Mesenchymal stem cell (in vitro differentiated cells and primary cell): Measurements from ENCODE around the gene RAB18.

Experiments used
- DNase-seq: peaks from one replicate; pipeline ENCODE4 v3.0.0-alpha.2; 2013
- H2AFZ ChIP-seq: one replicate; pipeline ENCODE4 v1.6.1; 2013; ENCODE audit warnings: low read depth, mild to moderate bottlenecking, control low read depth, inconsistent platforms, low read length, moderate library complexity
- H2AK5ac ChIP-seq: 2 replicates; pipeline ENCODE4 v1.6.1; 2013; ENCODE audit warnings: low read length, moderate library complexity, mild to moderate bottlenecking, inconsistent platforms; ENCODE audit not compliant: severe bottlenecking
- H2BK120ac ChIP-seq: one replicate; pipeline ENCODE4 v1.6.1; 2013; ENCODE audit warnings: low read depth, mild to moderate bottlenecking, inconsistent platforms, low read length, moderate library complexity
- H2BK12ac ChIP-seq, 2 experiments: one replicate each; pipeline ENCODE4 v1.6.1; 2013; ENCODE audit warnings: inconsistent platforms in 2 of 2, low read length in 2 of 2, mild to moderate bottlenecking in 2 of 2, moderate library complexity in 2 of 2, control low read depth in 1 of 2
- H2BK15ac ChIP-seq: one replicate; pipeline ENCODE4 v1.6.1; 2013; ENCODE audit warnings: mild to moderate bottlenecking, low read depth, inconsistent platforms; ENCODE audit not compliant: poor library complexity, severe bottlenecking
- H2BK5ac ChIP-seq: 2 replicates; pipeline ENCODE4 v1.6.1; 2013; ENCODE audit warnings: low read depth, mild to moderate bottlenecking, low read length, control low read depth, inconsistent platforms; ENCODE audit not compliant: poor library complexity, severe bottlenecking
- H3K14ac ChIP-seq, 2 experiments: one replicate each; pipeline ENCODE4 v1.6.1; 2013; ENCODE audit warnings: inconsistent platforms in 2 of 2, low read length in 2 of 2, control low read depth in 1 of 2, mild to moderate bottlenecking in 1 of 2, moderate library complexity in 1 of 2
- H3K18ac ChIP-seq, 2 experiments: one replicate each; pipeline ENCODE4 v1.6.1; 2013; ENCODE audit warnings: inconsistent platforms in 2 of 2, low read length in 2 of 2, control low read depth in 1 of 2, low read depth in 1 of 2, mild to moderate bottlenecking in 1 of 2
- H3K23ac ChIP-seq, 2 experiments: one replicate each; pipeline ENCODE4 v1.6.1; 2013; ENCODE audit warnings: inconsistent platforms in 2 of 2, low read length in 2 of 2, mild to moderate bottlenecking in 2 of 2, moderate library complexity in 2 of 2, control low read depth in 1 of 2
- H3K27ac ChIP-seq: 2 replicates; pipeline ENCODE4 v1.5.1; 2013; ENCODE audit warnings: mild to moderate bottlenecking, moderate library complexity, low read length, control low read depth, inconsistent platforms; ENCODE audit not compliant: poor library complexity, severe bottlenecking
- H3K27me3 ChIP-seq, 2 experiments: 2 replicates each; pipeline versions ENCODE4 v1.6.1 to v1.7.0; 2013; ENCODE audit warnings: low read length in 2 of 2, mild to moderate bottlenecking in 2 of 2, moderate library complexity in 2 of 2, control low read depth in 1 of 2, inconsistent platforms in 1 of 2; ENCODE audit not compliant: control insufficient read depth in 1 of 2, insufficient read depth in 1 of 2
- H3K36me3 ChIP-seq, 2 experiments: 2 replicates each; pipeline versions ENCODE4 v1.6.1 to v1.7.0; 2013; ENCODE audit warnings: low read length in 2 of 2, control low read depth in 1 of 2, inconsistent platforms in 1 of 2, low read depth in 1 of 2, mild to moderate bottlenecking in 1 of 2; ENCODE audit not compliant: insufficient read depth in 2 of 2, control insufficient read depth in 1 of 2
- H3K4ac ChIP-seq, 2 experiments: one replicate each; pipeline ENCODE4 v1.6.1; 2013; ENCODE audit warnings: inconsistent platforms in 2 of 2, low read length in 2 of 2, mild to moderate bottlenecking in 2 of 2, moderate library complexity in 2 of 2, control low read depth in 1 of 2, low read depth in 1 of 2
- H3K4me1 ChIP-seq: 2 replicates; pipeline ENCODE4 v1.6.1; 2013; ENCODE audit warnings: low read depth, low read length, control low read depth; ENCODE audit not compliant: control insufficient read depth, insufficient read depth
- H3K4me2 ChIP-seq: 2 replicates; pipeline ENCODE4 v1.6.1; 2013; ENCODE audit warnings: low read length, mild to moderate bottlenecking, inconsistent platforms; ENCODE audit not compliant: poor library complexity, severe bottlenecking
- H3K4me3 ChIP-seq, 2 experiments: 2 replicates each; pipeline versions ENCODE4 v1.5.1 to v1.7.0; 2013; ENCODE audit warnings: low read length in 2 of 2, mild to moderate bottlenecking in 2 of 2, control low read depth in 1 of 2, low read depth in 1 of 2; ENCODE audit not compliant: insufficient read depth in 1 of 2
- H3K79me1 ChIP-seq: replicated peaks from 2 replicates; pipeline ENCODE4 v1.6.1; 2013; ENCODE audit warnings: mild to moderate bottlenecking, control low read depth, low read length, inconsistent platforms; ENCODE audit not compliant: poor library complexity, severe bottlenecking
- H3K9ac ChIP-seq: 2 replicates; pipeline ENCODE4 v1.7.0; 2013; ENCODE audit warnings: mild to moderate bottlenecking, low read length, moderate library complexity
- H3K9me3 ChIP-seq: 2 replicates; pipeline ENCODE4 v1.7.0; 2013; ENCODE audit warnings: mild to moderate bottlenecking, low read length; ENCODE audit not compliant: control insufficient read depth
- H4K8ac ChIP-seq: one replicate; pipeline ENCODE4 v1.6.1; 2013; ENCODE audit warnings: inconsistent platforms, mild to moderate bottlenecking, low read length, moderate library complexity
- H4K91ac ChIP-seq: one replicate; pipeline ENCODE4 v1.6.1; 2013; ENCODE audit warnings: mild to moderate bottlenecking, low read length, inconsistent platforms
- WGBS: methylation state at CpG from one replicate; pipeline ENCODE4 v1.1.7; 2013; ENCODE audit warnings: mixed read lengths; 5-methylcytosine and 5-hydroxymethylcytosine counted together

The RAB18 gene

GRCh38 chr10:27525819-27526218 lies 21.7 kb downstream of the RAB18 start:
- Histone ChIP-seq H3K4me3 (peak overlapping the region in 1 of 2 experiments; percentile 36), H3K23ac (no peak overlapping the region), H3K4me2 (no peak overlapping the region), H3K9me3 (no peaks in the 10 kb centered on the region), H3K79me1 (peaks cover 2% of the 10 kb centered on the region), H3K18ac (no peak overlapping the region), H2BK15ac (no peak overlapping the region), H3K27me3 (no peaks in the 10 kb centered on the region), H3K14ac (no peak overlapping the region), H3K4me1 (peaks cover 3% of the 10 kb centered on the region), H2AFZ (no peak overlapping the region), H3K4ac (no peak overlapping the region), H3K9ac (peak overlapping the region; percentile 32), H4K91ac (no peak overlapping the region), H2BK120ac (no peak overlapping the region), H2BK12ac (no peak overlapping the region), H3K36me3 (peaks cover 0 to 7% of the 10 kb centered on the region in 2 experiments), H4K8ac (no peak overlapping the region), H2AK5ac (no peak overlapping the region), H3K27ac (no peak overlapping the region), H2BK5ac (no peak overlapping the region)
- peak; percentile 65 for DNase-seq

DNA sequence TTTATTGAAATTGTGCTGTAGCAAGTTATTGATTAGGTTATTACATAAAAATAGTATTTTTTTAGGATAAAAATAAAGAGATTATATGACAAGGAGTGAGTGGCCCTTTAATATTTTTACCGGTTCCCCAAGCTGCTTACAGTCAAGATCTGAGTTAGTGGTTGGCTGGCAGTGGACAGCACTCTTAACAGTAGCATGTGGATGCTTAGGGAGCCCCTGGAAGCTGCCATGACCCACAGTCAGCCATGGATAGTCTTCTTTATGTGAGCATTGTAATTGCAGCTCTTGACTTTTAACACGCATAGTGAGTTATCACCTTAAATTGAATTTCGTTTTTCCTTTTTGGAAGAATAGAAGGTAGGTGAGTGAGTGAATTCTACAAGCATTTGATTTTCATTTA lies 22.1 kb downstream of the RAB18 start:
- H3K4ac ChIP-seq: no peak overlapping the region
- 98% methylated on average over 1 of the region's 3 CpGs for WGBS
- H2AFZ ChIP-seq: no peak overlapping the region
- H2BK15ac ChIP-seq: no peak overlapping the region
- H3K23ac ChIP-seq: no peak overlapping the region
- no peaks in the 10 kb centered on the region for H3K27me3 ChIP-seq
- no peak overlapping the region for H3K14ac ChIP-seq
- no peak overlapping the region for H3K27ac ChIP-seq
- peak overlapping the region; percentile 32 for H3K9ac ChIP-seq
- H2BK120ac ChIP-seq: no peak overlapping the region
- H3K4me3 ChIP-seq: peak overlapping the region in 1 of 2 experiments; percentile 36
- no peak overlapping the region for H2BK12ac ChIP-seq
- no peak overlapping the region for H4K91ac ChIP-seq
- H3K79me1 ChIP-seq: peaks cover 2% of the 10 kb centered on the region
- H3K4me2 ChIP-seq: no peak overlapping the region
- peaks cover 0 to 6% of the 10 kb centered on the region in 2 experiments for H3K36me3 ChIP-seq
- H2AK5ac ChIP-seq: no peak overlapping the region
- H2BK5ac ChIP-seq: no peak overlapping the region
- H3K9me3 ChIP-seq: no peaks in the 10 kb centered on the region
- H3K4me1 ChIP-seq: peaks cover 3% of the 10 kb centered on the region
- H4K8ac ChIP-seq: no peak overlapping the region
- peak overlapping the region in 1 of 2 experiments; percentile 43 for H3K18ac ChIP-seq
- no peak for DNase-seq

GRCh38 chr10:27527666-27528295 lies 23.7 kb downstream of the RAB18 start:
- Histone ChIP-seq H3K4ac (no peak overlapping the region), H2BK5ac (no peak overlapping the region), H3K4me3 (no peak overlapping the region), H3K36me3 (peaks cover 0 to 8% of the 10 kb centered on the region in 2 experiments), H2BK15ac (no peak overlapping the region), H2BK120ac (no peak overlapping the region), H4K8ac (no peak overlapping the region), H2AK5ac (no peak overlapping the region), H3K9ac (no peak overlapping the region), H4K91ac (no peak overlapping the region), H3K18ac (no peak overlapping the region), H3K14ac (no peak overlapping the region), H3K27ac (no peak overlapping the region), H3K79me1 (peaks cover 2% of the 10 kb centered on the region), H3K9me3 (no peaks in the 10 kb centered on the region), H2BK12ac (no peak overlapping the region), H3K27me3 (no peaks in the 10 kb centered on the region), H3K4me2 (no peak overlapping the region), H3K4me1 (peaks cover 3% of the 10 kb centered on the region), H3K23ac (no peak overlapping the region), H2AFZ (no peak overlapping the region)
- WGBS: 89% methylated on average over 5 of the region's 6 CpGs
- DNase-seq: no peak

DNA sequence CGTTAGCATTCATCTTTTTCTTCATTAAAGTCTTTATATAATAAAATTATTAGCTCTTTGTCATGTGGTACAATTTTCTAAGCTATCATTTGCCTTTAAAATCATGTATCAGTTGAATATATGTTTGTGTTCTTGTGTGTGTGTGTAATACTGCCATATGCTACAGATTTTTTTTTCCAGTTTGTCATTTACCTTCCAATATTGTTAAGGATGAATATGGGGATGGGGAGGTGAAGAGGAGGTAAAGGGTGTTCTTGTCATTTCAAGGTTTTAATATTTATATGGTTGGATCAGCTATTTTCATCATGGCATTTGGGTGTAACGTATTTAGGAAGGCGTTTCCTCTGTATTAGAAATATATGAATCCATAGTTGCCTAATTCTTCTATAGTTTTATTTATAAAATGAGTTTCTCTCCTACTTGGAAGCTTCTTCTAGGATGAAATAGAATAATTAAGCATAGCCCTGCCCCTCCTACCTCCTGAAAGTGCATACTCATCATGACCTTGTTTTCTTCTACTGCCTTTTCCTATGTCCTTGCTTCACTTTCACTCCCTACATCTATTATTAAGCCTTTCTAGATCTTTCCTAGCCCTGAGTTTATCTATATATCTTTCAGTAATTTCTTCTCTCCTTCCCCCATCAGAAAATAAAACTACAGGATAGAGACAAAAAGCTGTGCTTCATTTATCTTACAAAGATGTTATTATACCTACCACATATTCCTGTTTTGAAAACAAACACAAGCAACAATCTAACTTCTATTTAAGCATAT lies 25.1 kb downstream of the RAB18 start:
- peak; percentile 33 for DNase-seq
- no peak overlapping the region for H2AK5ac ChIP-seq
- no peak overlapping the region for H3K18ac ChIP-seq
- H2BK5ac ChIP-seq: no peak overlapping the region
- peaks cover 3% of the 10 kb centered on the region for H3K4me1 ChIP-seq
- peaks cover 2 to 22% of the 10 kb centered on the region in 2 experiments for H3K36me3 ChIP-seq
- no peak overlapping the region for H3K14ac ChIP-seq
- H3K27me3 ChIP-seq: no peaks in the 10 kb centered on the region
- no peak overlapping the region for H4K91ac ChIP-seq
- H2AFZ ChIP-seq: no peak overlapping the region
- no peak overlapping the region for H3K4me2 ChIP-seq
- H3K9me3 ChIP-seq: no peaks in the 10 kb centered on the region
- no peak overlapping the region for H2BK12ac ChIP-seq
- H3K9ac ChIP-seq: no peak overlapping the region
- H2BK120ac ChIP-seq: no peak overlapping the region
- no CpG with 5 or more reads among the region's 3 CpGs for WGBS
- H3K4ac ChIP-seq: no peak overlapping the region
- no peak overlapping the region for H3K4me3 ChIP-seq
- H2BK15ac ChIP-seq: no peak overlapping the region
- H4K8ac ChIP-seq: no peak overlapping the region
- no peak overlapping the region for H3K23ac ChIP-seq
- H3K27ac ChIP-seq: no peak overlapping the region
- H3K79me1 ChIP-seq: peaks cover 3% of the 10 kb centered on the region
